ENCODE results near the gene DISP2. TPM values are rescaled to one million over a fixed set of nuclear protein-coding genes. Genes with fewer than 3 reads are reported as not detected.

Gene DISP2
- polyA plus RNA-seq, 1 experiment = 0.11 TPM

DNA sequence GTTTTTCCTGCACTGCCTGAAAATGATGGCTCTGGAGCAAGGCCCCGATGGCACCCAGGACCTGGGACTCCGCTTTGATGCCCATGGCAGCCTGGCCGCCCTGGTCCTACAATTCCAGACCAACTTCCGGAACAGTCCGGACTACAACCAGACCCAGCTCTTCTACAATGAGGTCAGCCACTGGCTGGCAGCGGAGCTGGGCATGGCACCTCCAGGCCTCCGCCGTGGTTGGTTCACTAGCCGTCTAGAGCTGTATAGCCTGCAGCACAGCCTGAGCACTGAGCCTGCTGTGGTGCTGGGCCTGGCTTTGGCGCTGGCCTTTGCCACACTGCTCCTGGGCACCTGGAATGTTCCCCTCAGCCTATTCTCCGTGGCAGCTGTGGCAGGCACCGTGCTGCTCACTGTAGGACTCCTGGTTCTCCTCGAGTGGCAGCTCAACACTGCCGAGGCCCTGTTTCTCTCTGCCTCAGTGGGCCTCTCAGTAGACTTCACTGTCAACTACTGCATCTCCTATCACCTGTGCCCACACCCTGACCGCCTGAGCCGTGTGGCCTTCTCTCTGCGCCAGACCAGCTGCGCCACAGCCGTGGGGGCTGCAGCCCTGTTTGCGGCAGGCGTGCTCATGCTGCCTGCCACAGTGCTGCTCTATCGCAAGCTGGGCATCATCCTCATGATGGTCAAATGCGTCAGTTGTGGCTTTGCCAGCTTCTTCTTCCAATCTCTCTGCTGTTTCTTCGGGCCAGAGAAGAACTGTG is 10.9 kb downstream of the DISP2 start:
- no peak overlapping the region for H3K27ac ChIP-seq (ENCODE audit: low read depth, low read length)
- no peak for DNase-seq (ENCODE audit: low read depth, low spot score)
- no peak for TF ChIP-seq CTCF (IDR thresholded peaks at IDR 0.05; ENCODE audit: low read depth, low read length)
- CTCF ChIA-PET = interaction anchor here (0.6 to 3.3 kb wide), 18 partner anchors 11 to 130 kb away, joined by 3 to 16 read pairs (median 4); partner anchors contain the start of genes CCDC9B, DISP2, IVD and KNSTRN
- POLR2A ChIA-PET = interaction anchor here (0.5 to 1.4 kb wide), 3 partner anchors 11 to 54 kb away, joined by 3 to 5 read pairs (median 4); no protein-coding TSS in a partner anchor
- peaks cover 3% of the 10 kb centered on the region; the same call in 1 of the 2 replicates for H3K9me3 ChIP-seq (ENCODE audit: control insufficient read depth, insufficient read depth, low read length)
- peaks cover 21% of the 10 kb centered on the region for H3K27me3 ChIP-seq (ENCODE audit: control insufficient read depth, insufficient read depth, low read length)
- H3K4me3 ChIP-seq (ENCODE audit: low read depth, low read length) = no peak overlapping the region

DNA sequence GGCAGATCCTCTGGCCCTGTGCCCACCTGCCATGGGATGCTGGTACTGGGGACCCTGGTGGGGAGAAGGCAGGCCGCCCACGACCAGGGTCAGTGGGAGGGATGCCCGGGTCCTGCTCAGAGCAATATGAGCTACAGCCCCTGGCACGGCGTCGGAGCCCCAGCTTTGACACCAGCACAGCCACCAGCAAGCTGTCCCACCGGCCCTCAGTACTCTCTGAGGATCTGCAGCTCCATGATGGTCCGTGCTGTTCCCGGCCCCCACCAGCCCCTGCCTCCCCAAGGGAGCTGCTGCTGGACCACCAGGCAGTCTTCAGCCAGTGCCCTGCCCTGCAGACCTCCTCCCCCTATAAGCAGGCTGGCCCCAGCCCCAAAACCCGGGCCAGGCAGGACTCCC is 11.5 kb downstream of the DISP2 start:
- ChIA-PET POLR2A (interaction anchor here (0.8 to 1.4 kb wide), 2 partner anchors 10 to 38 kb away, joined by 3 to 5 read pairs; no protein-coding TSS in a partner anchor), CTCF (interaction anchor here (1.2 to 3.3 kb wide), 6 partner anchors 10 to 71 kb away, joined by 3 to 16 read pairs (median 7); partner anchors contain the start of gene DISP2)
- no peak for DNase-seq (ENCODE audit: low read depth, low spot score)
- no peak for TF ChIP-seq CTCF (IDR thresholded peaks at IDR 0.05; ENCODE audit: low read depth, low read length)
- Histone ChIP-seq H3K27me3 (ENCODE audit: control insufficient read depth, insufficient read depth, low read length) (peaks cover 16% of the 10 kb centered on the region), H3K9me3 (ENCODE audit: control insufficient read depth, insufficient read depth, low read length) (peaks cover 3% of the 10 kb centered on the region; the same call in 1 of the 2 replicates), H3K4me3 (ENCODE audit: low read depth, low read length) (no peak overlapping the region), H3K27ac (ENCODE audit: low read depth, low read length) (no peak overlapping the region)

DNA sequence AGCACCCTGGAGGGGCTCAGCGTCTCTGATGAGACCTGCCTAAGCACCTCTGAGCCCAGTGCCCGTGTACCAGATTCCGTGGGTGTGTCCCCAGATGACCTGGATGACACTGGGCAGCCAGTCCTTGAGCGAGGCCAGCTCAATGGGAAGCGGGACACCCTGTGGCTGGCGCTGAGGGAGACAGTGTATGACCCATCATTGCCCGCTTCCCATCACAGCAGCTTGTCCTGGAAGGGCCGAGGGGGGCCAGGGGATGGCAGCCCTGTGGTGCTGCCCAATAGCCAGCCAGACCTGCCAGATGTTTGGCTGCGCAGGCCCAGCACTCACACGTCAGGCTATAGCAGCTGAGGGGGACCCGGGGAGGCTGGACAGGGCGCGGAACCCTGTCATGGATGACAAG is 12.0 kb downstream of the DISP2 start:
- DNase-seq (ENCODE audit: low read depth, low spot score) = no peak
- H3K9me3 ChIP-seq (ENCODE audit: control insufficient read depth, insufficient read depth, low read length) = peaks cover 3% of the 10 kb centered on the region; the same call in 1 of the 2 replicates
- POLR2A ChIA-PET = no interaction called here
- peaks cover 16% of the 10 kb centered on the region for H3K27me3 ChIP-seq (ENCODE audit: control insufficient read depth, insufficient read depth, low read length)
- CTCF ChIA-PET = interaction anchor here (3.3 kb wide), 1 partner anchor 26 kb away, joined by 16 read pairs; no protein-coding TSS in a partner anchor
- no peak for TF ChIP-seq CTCF (IDR thresholded peaks at IDR 0.05; ENCODE audit: low read depth, low read length)
- no peak overlapping the region for H3K27ac ChIP-seq (ENCODE audit: low read depth, low read length)
- no peak overlapping the region for H3K4me3 ChIP-seq (ENCODE audit: low read depth, low read length)

DNA sequence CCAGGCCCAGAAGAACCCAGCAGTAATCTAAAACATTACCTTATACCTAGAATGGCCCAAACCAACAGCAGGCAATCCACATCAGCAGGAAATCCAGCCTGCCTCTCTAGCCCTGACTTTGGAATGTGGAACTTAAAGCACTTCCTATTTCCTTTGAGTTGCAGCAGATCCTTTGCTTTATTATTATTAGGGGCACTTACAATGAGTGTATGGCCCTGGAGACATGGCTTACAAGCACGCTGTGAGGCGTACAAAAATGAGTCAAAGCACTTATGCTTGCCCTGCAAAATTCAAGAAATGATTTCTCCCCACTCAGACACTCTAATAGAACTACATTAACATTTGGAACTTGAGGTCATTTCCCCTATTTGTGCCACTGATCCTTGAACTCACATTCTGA is 15.0 kb downstream of the DISP2 start:
- no peak for DNase-seq (ENCODE audit: low read depth, low spot score)
- no peak for TF ChIP-seq CTCF (IDR thresholded peaks at IDR 0.05; ENCODE audit: low read depth, low read length)
- CTCF ChIA-PET = no interaction called here
- Histone ChIP-seq H3K9me3 (ENCODE audit: control insufficient read depth, insufficient read depth, low read length) (peaks cover 3% of the 10 kb centered on the region; the same call in 1 of the 2 replicates), H3K27me3 (ENCODE audit: control insufficient read depth, insufficient read depth, low read length) (no peaks in the 10 kb centered on the region), H3K4me3 (ENCODE audit: low read depth, low read length) (no peak overlapping the region), H3K27ac (ENCODE audit: low read depth, low read length) (no peak overlapping the region)
- POLR2A ChIA-PET = no interaction called here

GRCh38 chr15:40377606-40378005 is 19.6 kb downstream of the DISP2 start:
- TF ChIP-seq CTCF (IDR thresholded peaks at IDR 0.05; ENCODE audit: low read depth, low read length) = no peak
- DNase-seq (ENCODE audit: low read depth, low spot score) = no peak
- POLR2A ChIA-PET = interaction anchor here (0.7 kb wide), 1 partner anchor 28 kb away, joined by 6 read pairs; no protein-coding TSS in a partner anchor
- H3K9me3 ChIP-seq (ENCODE audit: control insufficient read depth, insufficient read depth, low read length) = no peaks in the 10 kb centered on the region
- no peak overlapping the region for H3K27ac ChIP-seq (ENCODE audit: low read depth, low read length)
- CTCF ChIA-PET = no interaction called here
- H3K4me3 ChIP-seq (ENCODE audit: low read depth, low read length) = no peak overlapping the region
- no peaks in the 10 kb centered on the region for H3K27me3 ChIP-seq (ENCODE audit: control insufficient read depth, insufficient read depth, low read length)

All from AG04450 (cell line).